A673 (cell line): Measurements from ENCODE around the gene LCN10. TPM values are rescaled to one million over a fixed set of nuclear protein-coding genes. Genes with fewer than 3 reads are reported as not detected.

Source experiments
- BruUV-seq: library from RNA; stranded (reverse); fragments of 400-500 nt; replicated peaks from 2 replicates; lab custom pipeline; 2021; lab: Mats Ljungman, UMichigan
- CTCF ChIA-PET: fragments of 300-600 bp; sonication (Branson Sonifier 250); formaldehyde crosslinking; loops from one replicate; lab custom pipeline; 2022; ENCODE audit warnings: antibody characterized with exemption; lab: Charles Lee
- POLR2A ChIA-PET: fragments of 300-600 bp; sonication (Branson Sonifier 250); formaldehyde crosslinking; loops from one replicate; lab custom pipeline; 2022; ENCODE audit warnings: antibody characterized with exemption; ENCODE audit not compliant: low non-redundant PET; lab: Charles Lee
- DNase-seq: peaks from one replicate; pipeline ENCODE4 v3.0.0-alpha.2; 2015; ENCODE audit warnings: low spot score
- H3K27ac ChIP-seq: fragments of 200-600 bp; sonication (generic); 2 replicates; pipeline ENCODE4 v1.5.1; 2016; ENCODE audit warnings: mixed run types, low read depth, mild to moderate bottlenecking, mixed read lengths, antibody characterized with exemption, low read length; ENCODE audit not compliant: poor library complexity, severe bottlenecking
- H3K27me3 ChIP-seq: fragments of 200-600 bp; sonication (generic); replicated peaks from 2 replicates; pipeline ENCODE4 v1.6.1; 2017; ENCODE audit warnings: mixed run types, low read depth, mild to moderate bottlenecking, mixed read lengths, antibody characterized with exemption, low read length; ENCODE audit not compliant: insufficient read depth, poor library complexity
- H3K36me3 ChIP-seq: fragments of 200-600 bp; sonication (generic); 2 replicates; pipeline ENCODE4 v1.6.1; 2016; ENCODE audit warnings: mixed run types, mild to moderate bottlenecking, mixed read lengths, antibody characterized with exemption, low read length; ENCODE audit not compliant: insufficient read depth, poor library complexity, severe bottlenecking
- H3K4me1 ChIP-seq: fragments of 200-600 bp; sonication (generic); 2 replicates; pipeline ENCODE4 v1.6.1; 2017; ENCODE audit warnings: mixed run types, mild to moderate bottlenecking, mixed read lengths, antibody characterized with exemption, low read length; ENCODE audit not compliant: insufficient read depth, poor library complexity, severe bottlenecking
- H3K4me3 ChIP-seq: fragments of 200-600 bp; sonication (generic); 2 replicates; pipeline ENCODE4 v1.5.1; 2016; ENCODE audit warnings: low read depth, mixed run types, mild to moderate bottlenecking, mixed read lengths, low read length; ENCODE audit not compliant: poor library complexity, severe bottlenecking
- H3K9me3 ChIP-seq: fragments of 200-600 bp; sonication (generic); 2 replicates; pipeline ENCODE4 v1.6.1; 2016; ENCODE audit warnings: mixed run types, low read depth, mild to moderate bottlenecking, mixed read lengths, antibody characterized with exemption, low read length; ENCODE audit not compliant: poor library complexity, severe bottlenecking
- EZH2 ChIP-seq: fragments of 200-600 bp; sonication (generic); IDR thresholded peaks from 2 replicates; pipeline ENCODE4 v1.6.1; 2017; ENCODE audit warnings: borderline replicate concordance, low read depth, mild to moderate bottlenecking, mixed read lengths, antibody characterized with exemption, low read length; ENCODE audit not compliant: poor library complexity, severe bottlenecking
- intact Hi-C: fragments of 100-400 bp; cut with micrococcal nuclease; formaldehyde crosslinking; loops from one replicate; pipeline ENCODE4 v1.10.0; 2022; ENCODE audit not compliant: unreplicated experiment
- total RNA-seq: library from RNA; stranded (reverse); gene quantifications from 2 replicates; pipeline ENCODE4 v1.2.3, GENCODE V29; 2021
- TF ChIP-seq, protein P1 (sequence below): fragments of 300-800, 200-600 bp; sonication (generic); conservative IDR thresholded peaks from 2 replicates; pipeline ENCODE4 v1.5.1; 2017; ENCODE audit warnings: low read depth, mild to moderate bottlenecking, antibody characterized with exemption, low read length, moderate library complexity, mixed read lengths

LCN10 gene
- total RNA-seq, 1 experiment from 2014 or later = 0.15 TPM

DNA sequence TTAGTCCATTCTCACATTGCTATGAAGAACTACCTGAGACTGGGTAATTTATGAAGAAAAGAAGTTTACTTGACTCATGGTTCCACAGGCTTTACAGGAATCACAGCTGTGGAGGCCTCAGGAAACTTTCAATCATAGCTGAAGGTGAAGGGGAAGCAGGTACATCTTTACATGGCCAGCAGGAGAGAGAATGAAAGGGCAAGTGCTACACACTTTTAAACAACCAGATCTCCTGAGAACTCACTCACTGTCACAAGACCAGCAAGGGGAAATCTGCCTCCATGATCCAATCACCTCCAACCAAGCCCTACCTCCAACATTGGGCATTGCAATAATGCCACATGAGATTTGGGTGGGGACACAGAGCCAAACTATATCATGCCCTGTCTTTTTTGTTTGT is 9.1 kb upstream of the LCN10 start:
- TF ChIP-seq, protein P1, sequence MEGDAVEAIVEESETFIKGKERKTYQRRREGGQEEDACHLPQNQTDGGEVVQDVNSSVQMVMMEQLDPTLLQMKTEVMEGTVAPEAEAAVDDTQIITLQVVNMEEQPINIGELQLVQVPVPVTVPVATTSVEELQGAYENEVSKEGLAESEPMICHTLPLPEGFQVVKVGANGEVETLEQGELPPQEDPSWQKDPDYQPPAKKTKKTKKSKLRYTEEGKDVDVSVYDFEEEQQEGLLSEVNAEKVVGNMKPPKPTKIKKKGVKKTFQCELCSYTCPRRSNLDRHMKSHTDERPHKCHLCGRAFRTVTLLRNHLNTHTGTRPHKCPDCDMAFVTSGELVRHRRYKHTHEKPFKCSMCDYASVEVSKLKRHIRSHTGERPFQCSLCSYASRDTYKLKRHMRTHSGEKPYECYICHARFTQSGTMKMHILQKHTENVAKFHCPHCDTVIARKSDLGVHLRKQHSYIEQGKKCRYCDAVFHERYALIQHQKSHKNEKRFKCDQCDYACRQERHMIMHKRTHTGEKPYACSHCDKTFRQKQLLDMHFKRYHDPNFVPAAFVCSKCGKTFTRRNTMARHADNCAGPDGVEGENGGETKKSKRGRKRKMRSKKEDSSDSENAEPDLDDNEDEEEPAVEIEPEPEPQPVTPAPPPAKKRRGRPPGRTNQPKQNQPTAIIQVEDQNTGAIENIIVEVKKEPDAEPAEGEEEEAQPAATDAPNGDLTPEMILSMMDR = no peak
- TF ChIP-seq EZH2 = no peak
- no peak for DNase-seq
- no TSS peak for BruUV-seq
- H3K9me3 ChIP-seq = peaks cover 7% of the 10 kb centered on the region
- POLR2A ChIA-PET = no interaction called here
- H3K4me3 ChIP-seq = no peak overlapping the region
- CTCF ChIA-PET = no interaction called here
- H3K4me1 ChIP-seq = no peaks in the 10 kb centered on the region
- H3K27ac ChIP-seq = no peak overlapping the region
- no peaks in the 10 kb centered on the region for H3K36me3 ChIP-seq
- no peaks in the 10 kb centered on the region for H3K27me3 ChIP-seq
- intact Hi-C loops = no loop called here

DNA sequence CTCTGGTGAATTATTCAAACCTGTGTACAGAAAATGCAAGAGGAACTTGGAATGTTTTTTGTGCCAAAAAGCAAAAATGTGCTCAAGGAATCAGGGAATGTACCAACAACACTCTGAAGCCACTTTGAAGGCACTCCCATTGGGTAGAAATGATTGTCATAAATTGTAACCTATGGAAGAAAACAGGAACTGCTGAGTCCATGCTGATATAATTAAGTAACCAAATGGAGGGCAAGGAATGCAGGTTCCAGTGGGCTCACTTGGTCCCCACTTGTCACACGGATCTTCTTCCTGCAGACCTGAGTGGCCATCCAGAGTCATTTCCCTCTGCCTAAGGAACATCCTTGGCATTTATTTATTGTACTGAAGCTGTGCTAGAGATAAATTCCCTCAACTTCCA is 8.5 kb upstream of the LCN10 start:
- DNase-seq = no peak
- BruUV-seq = no TSS peak
- Histone ChIP-seq H3K27ac (no peak overlapping the region), H3K9me3 (peaks cover 7% of the 10 kb centered on the region), H3K4me1 (no peaks in the 10 kb centered on the region), H3K27me3 (no peaks in the 10 kb centered on the region), H3K4me3 (no peak overlapping the region), H3K36me3 (no peaks in the 10 kb centered on the region)
- CTCF ChIA-PET = no interaction called here
- TF ChIP-seq, protein P1 = no peak
- TF ChIP-seq EZH2 = no peak
- intact Hi-C loops = no loop called here
- POLR2A ChIA-PET = no interaction called here

DNA sequence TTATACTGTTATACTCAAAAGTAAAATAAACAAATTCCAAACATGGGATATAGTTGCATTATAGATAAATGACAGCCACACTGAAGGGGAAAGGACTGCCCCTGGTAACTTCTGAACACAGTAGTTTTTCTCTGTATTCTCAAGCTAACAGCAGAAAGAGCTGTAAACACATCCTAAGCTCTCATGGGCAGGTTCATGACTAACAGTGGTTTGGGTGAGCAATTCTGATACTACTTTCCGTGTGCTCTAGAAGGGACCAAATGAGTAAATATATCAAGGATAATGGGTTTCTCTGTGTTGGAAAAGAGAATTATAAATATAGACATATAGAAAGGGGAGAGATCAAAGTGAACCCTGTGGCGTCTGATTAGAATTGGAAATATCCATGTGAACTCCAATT is 7.8 kb upstream of the LCN10 start:
- Histone ChIP-seq H3K36me3 (no peaks in the 10 kb centered on the region), H3K27ac (no peak overlapping the region), H3K4me3 (no peak overlapping the region), H3K9me3 (peaks cover 7% of the 10 kb centered on the region), H3K27me3 (no peaks in the 10 kb centered on the region), H3K4me1 (no peaks in the 10 kb centered on the region)
- intact Hi-C loops = no loop called here
- POLR2A ChIA-PET = no interaction called here
- CTCF ChIA-PET = interaction anchor here (0.7 kb wide), 1 partner anchor 10 kb away, joined by 3 read pairs; no protein-coding TSS in a partner anchor
- TF ChIP-seq, protein P1 = no peak
- no peak for DNase-seq
- BruUV-seq = no TSS peak
